ENCODE data around the gene BICC1.

DNA sequence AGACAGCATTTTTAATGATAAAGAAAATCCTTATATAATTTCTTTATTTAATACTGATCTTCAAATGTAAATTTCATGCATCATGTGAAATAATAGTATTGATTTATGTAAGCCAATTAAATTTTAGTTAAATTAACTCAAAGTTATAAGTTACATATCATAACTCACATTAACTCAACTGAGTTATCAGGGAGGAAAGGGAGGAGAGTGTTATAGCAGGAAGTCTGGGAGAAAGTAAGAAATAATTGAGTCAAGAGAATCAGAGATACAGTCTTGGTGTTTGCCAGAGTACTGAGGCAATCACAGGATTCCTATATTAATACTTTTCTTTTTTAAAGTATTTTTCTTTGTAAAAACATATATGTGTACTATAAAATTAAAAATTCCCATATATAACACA, 4.0 kb downstream of the BICC1 start:
- TF ChIP-seq, protein P1, sequence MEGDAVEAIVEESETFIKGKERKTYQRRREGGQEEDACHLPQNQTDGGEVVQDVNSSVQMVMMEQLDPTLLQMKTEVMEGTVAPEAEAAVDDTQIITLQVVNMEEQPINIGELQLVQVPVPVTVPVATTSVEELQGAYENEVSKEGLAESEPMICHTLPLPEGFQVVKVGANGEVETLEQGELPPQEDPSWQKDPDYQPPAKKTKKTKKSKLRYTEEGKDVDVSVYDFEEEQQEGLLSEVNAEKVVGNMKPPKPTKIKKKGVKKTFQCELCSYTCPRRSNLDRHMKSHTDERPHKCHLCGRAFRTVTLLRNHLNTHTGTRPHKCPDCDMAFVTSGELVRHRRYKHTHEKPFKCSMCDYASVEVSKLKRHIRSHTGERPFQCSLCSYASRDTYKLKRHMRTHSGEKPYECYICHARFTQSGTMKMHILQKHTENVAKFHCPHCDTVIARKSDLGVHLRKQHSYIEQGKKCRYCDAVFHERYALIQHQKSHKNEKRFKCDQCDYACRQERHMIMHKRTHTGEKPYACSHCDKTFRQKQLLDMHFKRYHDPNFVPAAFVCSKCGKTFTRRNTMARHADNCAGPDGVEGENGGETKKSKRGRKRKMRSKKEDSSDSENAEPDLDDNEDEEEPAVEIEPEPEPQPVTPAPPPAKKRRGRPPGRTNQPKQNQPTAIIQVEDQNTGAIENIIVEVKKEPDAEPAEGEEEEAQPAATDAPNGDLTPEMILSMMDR (IDR thresholded peaks at IDR 0.05), result no peak
- TF ChIP-seq EZH2 (IDR thresholded peaks at IDR 0.05) (no peak), EZH2phosphoT487 (IDR thresholded peaks at IDR 0.05) (no peak)
